WTC11 (cell line): ENCODE measurements around the gene IL10. TPM values are rescaled to one million over a fixed set of nuclear protein-coding genes. Genes with fewer than 3 reads are reported as not detected.

Experiments used
- ATAC-seq: fragments of 200-7000 bp; cut with Tn5 transposase; 2 replicates; pipeline ENCODE4 v1.10.0; 2021; ENCODE audit warnings: mild to moderate bottlenecking, moderate library complexity
- CTCF ChIA-PET: fragments of 300-600 bp; sonication (Branson Sonifier 250); formaldehyde crosslinking; loops from one replicate; lab custom pipeline; 2021; ENCODE audit warnings: antibody characterized with exemption; lab: Charles Lee
- POLR2A ChIA-PET: fragments of 350-600 bp; sonication (Branson Sonifier 250); formaldehyde crosslinking; loops from one replicate; lab custom pipeline; 2021; ENCODE audit warnings: antibody characterized with exemption; lab: Charles Lee
- DNase-seq: peaks from one replicate; pipeline ENCODE4 v3.0.0; 2021; ENCODE audit warnings: low spot score
- H3K27ac Mint-ChIP-seq: 2 replicates; pipeline ENCODE4 v1.8.0; 2021; ENCODE audit warnings: mixed read lengths
- H3K27me3 Mint-ChIP-seq: 2 replicates; pipeline ENCODE4 v1.8.0; 2021; ENCODE audit warnings: low read depth, mild to moderate bottlenecking, moderate library complexity, mixed read lengths
- H3K36me3 Mint-ChIP-seq: 2 replicates; pipeline ENCODE4 v1.8.0; 2021; ENCODE audit warnings: mixed read lengths
- H3K4me1 Mint-ChIP-seq: 2 replicates; pipeline ENCODE4 v1.8.0; 2022; ENCODE audit warnings: mixed read lengths
- H3K4me3 Mint-ChIP-seq: 2 replicates; pipeline ENCODE4 v1.8.0; 2021; ENCODE audit warnings: mild to moderate bottlenecking, moderate library complexity, mixed read lengths
- H3K9me3 Mint-ChIP-seq: 2 replicates; pipeline ENCODE4 v1.8.0; 2021; ENCODE audit warnings: mixed read lengths
- CREM ChIP-seq: sonication (generic); formaldehyde crosslinking; IDR thresholded peaks from 2 replicates; pipeline ENCODE4 v1.8.1; 2022; ENCODE audit warnings: mild to moderate bottlenecking, missing genetic modification reagents, moderate library complexity
- FOXP1 ChIP-seq: sonication (generic); formaldehyde crosslinking; IDR thresholded peaks from 2 replicates; pipeline ENCODE4 v1.8.0; 2022; ENCODE audit warnings: missing genetic modification reagents, mild to moderate bottlenecking, moderate library complexity, borderline replicate concordance
- JAZF1 ChIP-seq: fragments of 250-450 bp; sonication (Bioruptor Pico); IDR thresholded peaks from 2 replicates; pipeline ENCODE4 v1.9.0; 2021; ENCODE audit warnings: moderate library complexity, mild to moderate bottlenecking, inconsistent platforms
- JUN ChIP-seq: sonication (generic); formaldehyde crosslinking; IDR thresholded peaks from 2 replicates; pipeline ENCODE4 v1.8.0; 2023; ENCODE audit warnings: mild to moderate bottlenecking, missing genetic modification reagents
- MXD4 ChIP-seq: fragments of 250-450 bp; sonication (Bioruptor Pico); IDR thresholded peaks from 2 replicates; pipeline ENCODE4 v1.8.0; 2021; ENCODE audit warnings: mild to moderate bottlenecking, moderate library complexity, borderline replicate concordance
- TCF7 ChIP-seq: sonication (generic); formaldehyde crosslinking; IDR thresholded peaks from 2 replicates; pipeline ENCODE4 v1.8.0; 2022; ENCODE audit warnings: mild to moderate bottlenecking, low read depth, missing genetic modification reagents, moderate library complexity
- TEAD1 ChIP-seq: sonication (generic); formaldehyde crosslinking; IDR thresholded peaks from 2 replicates; pipeline ENCODE4 v1.8.0; 2022; ENCODE audit warnings: mild to moderate bottlenecking, missing genetic modification reagents
- ZBTB21 ChIP-seq: sonication (generic); formaldehyde crosslinking; IDR thresholded peaks from 2 replicates; pipeline ENCODE4 v1.8.1; 2023; ENCODE audit warnings: mild to moderate bottlenecking, missing genetic modification reagents, borderline replicate concordance
- ZNF121 ChIP-seq: sonication (generic); formaldehyde crosslinking; IDR thresholded peaks from 2 replicates; pipeline ENCODE4 v1.8.0; 2023; ENCODE audit warnings: missing genetic modification reagents
- ZNF263 ChIP-seq: sonication (generic); formaldehyde crosslinking; IDR thresholded peaks from 2 replicates; pipeline ENCODE4 v1.8.1; 2022; ENCODE audit warnings: low read depth, mild to moderate bottlenecking, moderate library complexity, missing genetic modification reagents
- ZNF416 ChIP-seq: fragments of 250-450 bp; sonication (Bioruptor Pico); IDR thresholded peaks from 2 replicates; pipeline ENCODE4 v1.9.0; 2021; ENCODE audit warnings: mild to moderate bottlenecking, inconsistent platforms
- total RNA-seq: library from RNA; stranded (reverse); gene quantifications from 3 replicates; pipeline ENCODE4 v1.2.3, GENCODE V29; 2021
- TF ChIP-seq, protein P1 (sequence below): sonication (generic); formaldehyde crosslinking; IDR thresholded peaks from 2 replicates; pipeline ENCODE4 v1.8.1; 2023; ENCODE audit warnings: mild to moderate bottlenecking, moderate library complexity, missing genetic modification reagents
- TF ChIP-seq, protein P2 (sequence below): sonication (generic); formaldehyde crosslinking; conservative IDR thresholded peaks from 2 replicates; pipeline ENCODE4 v1.8.1; 2022; ENCODE audit warnings: mild to moderate bottlenecking, missing genetic modification reagents
- TF ChIP-seq, protein P3 (sequence below): sonication (generic); formaldehyde crosslinking; IDR thresholded peaks from 2 replicates; pipeline ENCODE4 v1.8.1; 2023; ENCODE audit warnings: mild to moderate bottlenecking, missing genetic modification reagents
- TF ChIP-seq, protein P4 (sequence below): sonication (generic); formaldehyde crosslinking; IDR thresholded peaks from 2 replicates; pipeline ENCODE4 v1.8.0; 2023; ENCODE audit warnings: missing genetic modification reagents, mild to moderate bottlenecking, borderline replicate concordance
- TF ChIP-seq, protein P5 (sequence below): fragments of 250-450 bp; sonication (Bioruptor Pico); IDR thresholded peaks from 2 replicates; pipeline ENCODE4 v1.9.0; 2021; ENCODE audit warnings: moderate library complexity, mild to moderate bottlenecking, inconsistent platforms, borderline replicate concordance
- TF ChIP-seq, protein P6 (sequence below): sonication (generic); formaldehyde crosslinking; IDR thresholded peaks from 2 replicates; pipeline ENCODE4 v1.8.1; 2023; ENCODE audit warnings: mild to moderate bottlenecking, missing genetic modification reagents, moderate library complexity
- TF ChIP-seq, protein P7 (sequence below): fragments of 250-450 bp; sonication (Bioruptor Pico); IDR thresholded peaks from 2 replicates; pipeline ENCODE4 v1.9.0; 2021; ENCODE audit warnings: mild to moderate bottlenecking, borderline replicate concordance

Gene IL10
- total RNA-seq, 1 experiment from 2014 or later, result not detected

DNA sequence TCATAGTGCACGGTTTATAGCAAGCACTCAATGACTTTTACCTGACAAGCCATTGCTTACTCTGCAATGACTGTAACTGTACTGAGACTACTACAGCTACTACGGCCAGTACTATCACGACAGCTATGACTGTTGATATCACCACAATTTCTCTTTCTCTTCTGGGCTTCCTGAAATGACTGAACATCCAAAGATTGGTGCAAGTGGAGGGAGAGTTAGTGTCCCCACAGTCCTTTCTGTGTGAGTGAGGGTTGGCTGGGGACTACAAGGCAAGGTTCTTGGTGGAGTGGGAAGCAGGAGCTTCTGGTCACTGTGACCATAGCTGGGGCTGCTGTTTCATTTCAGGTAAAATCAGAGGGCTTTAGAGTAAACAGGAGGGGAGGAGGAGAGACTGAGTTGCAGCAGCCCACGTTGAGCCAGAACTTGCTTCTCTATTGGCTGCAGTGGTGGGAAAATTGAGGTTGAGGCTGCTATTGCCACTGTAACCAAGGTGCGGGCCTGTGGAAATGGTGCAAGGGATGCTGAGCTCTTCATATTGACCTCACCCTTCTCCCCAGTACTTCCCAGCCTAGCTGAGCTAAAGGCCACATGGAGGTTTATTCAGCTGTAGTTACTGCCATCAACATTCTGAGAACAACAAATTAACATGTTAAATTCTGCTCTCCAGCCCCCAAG lies 14.1 kb upstream of the IL10 start (continued):
- TF ChIP-seq, protein P1, sequence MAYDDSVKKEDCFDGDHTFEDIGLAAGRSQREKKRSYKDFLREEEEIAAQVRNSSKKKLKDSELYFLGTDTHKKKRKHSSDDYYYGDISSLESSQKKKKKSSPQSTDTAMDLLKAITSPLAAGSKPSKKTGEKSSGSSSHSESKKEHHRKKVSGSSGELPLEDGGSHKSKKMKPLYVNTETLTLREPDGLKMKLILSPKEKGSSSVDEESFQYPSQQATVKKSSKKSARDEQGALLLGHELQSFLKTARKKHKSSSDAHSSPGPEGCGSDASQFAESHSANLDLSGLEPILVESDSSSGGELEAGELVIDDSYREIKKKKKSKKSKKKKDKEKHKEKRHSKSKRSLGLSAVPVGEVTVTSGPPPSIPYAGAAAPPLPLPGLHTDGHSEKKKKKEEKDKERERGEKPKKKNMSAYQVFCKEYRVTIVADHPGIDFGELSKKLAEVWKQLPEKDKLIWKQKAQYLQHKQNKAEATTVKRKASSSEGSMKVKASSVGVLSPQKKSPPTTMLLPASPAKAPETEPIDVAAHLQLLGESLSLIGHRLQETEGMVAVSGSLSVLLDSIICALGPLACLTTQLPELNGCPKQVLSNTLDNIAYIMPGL, result no peak
- TF ChIP-seq, protein P2, sequence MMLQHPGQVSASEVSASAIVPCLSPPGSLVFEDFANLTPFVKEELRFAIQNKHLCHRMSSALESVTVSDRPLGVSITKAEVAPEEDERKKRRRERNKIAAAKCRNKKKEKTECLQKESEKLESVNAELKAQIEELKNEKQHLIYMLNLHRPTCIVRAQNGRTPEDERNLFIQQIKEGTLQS, result no peak

DNA sequence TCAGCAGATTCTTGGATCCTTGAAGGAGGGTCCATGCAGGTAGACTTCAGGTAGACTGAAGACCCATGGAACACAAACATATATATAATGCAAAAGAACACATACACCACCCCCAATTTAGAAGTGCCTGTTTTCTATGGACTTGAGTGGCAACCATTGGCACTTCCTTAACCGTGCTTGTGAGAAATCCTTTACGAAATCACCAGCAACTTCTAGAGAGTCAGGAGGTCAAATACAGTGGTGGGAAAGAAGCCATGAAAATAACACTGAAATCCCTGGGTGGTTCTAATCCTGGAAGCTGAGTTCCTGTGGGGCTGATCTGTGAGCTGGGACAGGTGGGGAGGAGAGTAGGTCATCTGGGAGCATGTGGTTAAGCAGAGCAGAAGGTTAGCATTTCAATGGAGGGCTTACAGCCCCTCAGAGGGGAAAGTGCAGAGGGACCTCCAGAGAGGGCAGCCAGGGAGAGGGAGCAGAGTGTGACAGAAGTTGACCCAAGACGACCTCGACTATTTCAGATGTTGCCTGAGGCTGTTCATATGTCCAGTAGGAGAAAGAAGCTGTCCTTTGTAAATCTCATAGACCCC lies 13.0 kb upstream of the IL10 start:
- no peak overlapping the region for H3K4me3 Mint-ChIP-seq
- no peak overlapping the region for H3K27ac Mint-ChIP-seq
- no peaks in the 10 kb centered on the region; the same call in 1 of the 2 replicates for H3K4me1 Mint-ChIP-seq
- ATAC-seq (peak; percentile 36; the same call in 1 of the 2 replicates), DNase-seq (no peak)
- TF ChIP-seq JAZF1 (no peak), TCF7 (CRISPR knock-in tag) (no peak), JUN (CRISPR knock-in tag) (no peak), ZNF416 (CRISPR knock-in tag) (no peak), ZNF121 (no peak), TEAD1 (CRISPR knock-in tag) (no peak), FOXP1 (no peak), CREM (CRISPR knock-in tag) (no peak)
- TF ChIP-seq, protein P3, sequence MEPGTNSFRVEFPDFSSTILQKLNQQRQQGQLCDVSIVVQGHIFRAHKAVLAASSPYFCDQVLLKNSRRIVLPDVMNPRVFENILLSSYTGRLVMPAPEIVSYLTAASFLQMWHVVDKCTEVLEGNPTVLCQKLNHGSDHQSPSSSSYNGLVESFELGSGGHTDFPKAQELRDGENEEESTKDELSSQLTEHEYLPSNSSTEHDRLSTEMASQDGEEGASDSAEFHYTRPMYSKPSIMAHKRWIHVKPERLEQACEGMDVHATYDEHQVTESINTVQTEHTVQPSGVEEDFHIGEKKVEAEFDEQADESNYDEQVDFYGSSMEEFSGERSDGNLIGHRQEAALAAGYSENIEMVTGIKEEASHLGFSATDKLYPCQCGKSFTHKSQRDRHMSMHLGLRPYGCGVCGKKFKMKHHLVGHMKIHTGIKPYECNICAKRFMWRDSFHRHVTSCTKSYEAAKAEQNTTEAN (CRISPR knock-in tag), result no peak
- TF ChIP-seq, protein P4, sequence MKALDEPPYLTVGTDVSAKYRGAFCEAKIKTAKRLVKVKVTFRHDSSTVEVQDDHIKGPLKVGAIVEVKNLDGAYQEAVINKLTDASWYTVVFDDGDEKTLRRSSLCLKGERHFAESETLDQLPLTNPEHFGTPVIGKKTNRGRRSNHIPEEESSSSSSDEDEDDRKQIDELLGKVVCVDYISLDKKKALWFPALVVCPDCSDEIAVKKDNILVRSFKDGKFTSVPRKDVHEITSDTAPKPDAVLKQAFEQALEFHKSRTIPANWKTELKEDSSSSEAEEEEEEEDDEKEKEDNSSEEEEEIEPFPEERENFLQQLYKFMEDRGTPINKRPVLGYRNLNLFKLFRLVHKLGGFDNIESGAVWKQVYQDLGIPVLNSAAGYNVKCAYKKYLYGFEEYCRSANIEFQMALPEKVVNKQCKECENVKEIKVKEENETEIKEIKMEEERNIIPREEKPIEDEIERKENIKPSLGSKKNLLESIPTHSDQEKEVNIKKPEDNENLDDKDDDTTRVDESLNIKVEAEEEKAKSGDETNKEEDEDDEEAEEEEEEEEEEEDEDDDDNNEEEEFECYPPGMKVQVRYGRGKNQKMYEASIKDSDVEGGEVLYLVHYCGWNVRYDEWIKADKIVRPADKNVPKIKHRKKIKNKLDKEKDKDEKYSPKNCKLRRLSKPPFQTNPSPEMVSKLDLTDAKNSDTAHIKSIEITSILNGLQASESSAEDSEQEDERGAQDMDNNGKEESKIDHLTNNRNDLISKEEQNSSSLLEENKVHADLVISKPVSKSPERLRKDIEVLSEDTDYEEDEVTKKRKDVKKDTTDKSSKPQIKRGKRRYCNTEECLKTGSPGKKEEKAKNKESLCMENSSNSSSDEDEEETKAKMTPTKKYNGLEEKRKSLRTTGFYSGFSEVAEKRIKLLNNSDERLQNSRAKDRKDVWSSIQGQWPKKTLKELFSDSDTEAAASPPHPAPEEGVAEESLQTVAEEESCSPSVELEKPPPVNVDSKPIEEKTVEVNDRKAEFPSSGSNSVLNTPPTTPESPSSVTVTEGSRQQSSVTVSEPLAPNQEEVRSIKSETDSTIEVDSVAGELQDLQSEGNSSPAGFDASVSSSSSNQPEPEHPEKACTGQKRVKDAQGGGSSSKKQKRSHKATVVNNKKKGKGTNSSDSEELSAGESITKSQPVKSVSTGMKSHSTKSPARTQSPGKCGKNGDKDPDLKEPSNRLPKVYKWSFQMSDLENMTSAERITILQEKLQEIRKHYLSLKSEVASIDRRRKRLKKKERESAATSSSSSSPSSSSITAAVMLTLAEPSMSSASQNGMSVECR, result no peak
- no peaks in the 10 kb centered on the region for H3K36me3 Mint-ChIP-seq
- ChIA-PET CTCF (interaction anchor here (0.8 to 1.5 kb wide), 2 partner anchors 24 kb away, joined by 3 read pairs; no protein-coding TSS in a partner anchor), POLR2A (no interaction called here)
- H3K27me3 Mint-ChIP-seq, result peaks cover 3% of the 10 kb centered on the region
- no peaks in the 10 kb centered on the region for H3K9me3 Mint-ChIP-seq

DNA sequence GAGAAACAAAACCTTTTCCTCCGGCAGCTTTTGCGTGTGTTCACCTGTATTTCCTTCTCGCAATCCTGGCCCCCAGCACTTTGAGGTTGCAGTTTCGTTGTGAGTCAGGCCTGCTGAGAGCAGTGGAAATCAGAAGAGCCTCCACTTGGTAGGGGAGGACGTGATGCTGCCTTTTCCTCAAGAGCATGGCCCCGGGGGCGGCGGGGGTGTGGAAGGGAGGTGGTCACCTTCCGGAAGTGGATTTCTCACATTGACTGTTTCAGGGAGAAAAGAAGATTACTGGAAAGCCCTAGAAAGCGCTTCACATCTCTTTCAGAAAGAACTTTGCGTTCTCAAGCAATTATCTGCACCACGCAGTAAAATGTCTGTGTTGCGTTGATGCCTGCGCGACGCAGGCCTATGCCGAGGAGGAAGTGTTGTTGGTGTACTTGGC lies 12.2 kb upstream of the IL10 start:
- no peaks in the 10 kb centered on the region; the same call in 1 of the 2 replicates for H3K4me1 Mint-ChIP-seq
- no peak for ATAC-seq
- CTCF ChIA-PET, result no interaction called here
- no peak for TF ChIP-seq ZBTB21 (CRISPR knock-in tag)
- TF ChIP-seq, protein P5, sequence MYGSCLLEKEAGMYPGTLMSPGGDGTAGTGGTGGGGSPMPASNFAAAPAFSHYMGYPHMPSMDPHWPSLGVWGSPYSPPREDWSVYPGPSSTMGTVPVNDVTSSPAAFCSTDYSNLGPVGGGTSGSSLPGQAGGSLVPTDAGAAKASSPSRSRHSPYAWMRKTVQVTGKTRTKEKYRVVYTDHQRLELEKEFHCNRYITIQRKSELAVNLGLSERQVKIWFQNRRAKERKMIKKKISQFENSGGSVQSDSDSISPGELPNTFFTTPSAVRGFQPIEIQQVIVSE, result no peak
- TF ChIP-seq, protein P6, sequence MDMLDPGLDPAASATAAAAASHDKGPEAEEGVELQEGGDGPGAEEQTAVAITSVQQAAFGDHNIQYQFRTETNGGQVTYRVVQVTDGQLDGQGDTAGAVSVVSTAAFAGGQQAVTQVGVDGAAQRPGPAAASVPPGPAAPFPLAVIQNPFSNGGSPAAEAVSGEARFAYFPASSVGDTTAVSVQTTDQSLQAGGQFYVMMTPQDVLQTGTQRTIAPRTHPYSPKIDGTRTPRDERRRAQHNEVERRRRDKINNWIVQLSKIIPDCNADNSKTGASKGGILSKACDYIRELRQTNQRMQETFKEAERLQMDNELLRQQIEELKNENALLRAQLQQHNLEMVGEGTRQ, result no peak
- TF ChIP-seq, protein P7, sequence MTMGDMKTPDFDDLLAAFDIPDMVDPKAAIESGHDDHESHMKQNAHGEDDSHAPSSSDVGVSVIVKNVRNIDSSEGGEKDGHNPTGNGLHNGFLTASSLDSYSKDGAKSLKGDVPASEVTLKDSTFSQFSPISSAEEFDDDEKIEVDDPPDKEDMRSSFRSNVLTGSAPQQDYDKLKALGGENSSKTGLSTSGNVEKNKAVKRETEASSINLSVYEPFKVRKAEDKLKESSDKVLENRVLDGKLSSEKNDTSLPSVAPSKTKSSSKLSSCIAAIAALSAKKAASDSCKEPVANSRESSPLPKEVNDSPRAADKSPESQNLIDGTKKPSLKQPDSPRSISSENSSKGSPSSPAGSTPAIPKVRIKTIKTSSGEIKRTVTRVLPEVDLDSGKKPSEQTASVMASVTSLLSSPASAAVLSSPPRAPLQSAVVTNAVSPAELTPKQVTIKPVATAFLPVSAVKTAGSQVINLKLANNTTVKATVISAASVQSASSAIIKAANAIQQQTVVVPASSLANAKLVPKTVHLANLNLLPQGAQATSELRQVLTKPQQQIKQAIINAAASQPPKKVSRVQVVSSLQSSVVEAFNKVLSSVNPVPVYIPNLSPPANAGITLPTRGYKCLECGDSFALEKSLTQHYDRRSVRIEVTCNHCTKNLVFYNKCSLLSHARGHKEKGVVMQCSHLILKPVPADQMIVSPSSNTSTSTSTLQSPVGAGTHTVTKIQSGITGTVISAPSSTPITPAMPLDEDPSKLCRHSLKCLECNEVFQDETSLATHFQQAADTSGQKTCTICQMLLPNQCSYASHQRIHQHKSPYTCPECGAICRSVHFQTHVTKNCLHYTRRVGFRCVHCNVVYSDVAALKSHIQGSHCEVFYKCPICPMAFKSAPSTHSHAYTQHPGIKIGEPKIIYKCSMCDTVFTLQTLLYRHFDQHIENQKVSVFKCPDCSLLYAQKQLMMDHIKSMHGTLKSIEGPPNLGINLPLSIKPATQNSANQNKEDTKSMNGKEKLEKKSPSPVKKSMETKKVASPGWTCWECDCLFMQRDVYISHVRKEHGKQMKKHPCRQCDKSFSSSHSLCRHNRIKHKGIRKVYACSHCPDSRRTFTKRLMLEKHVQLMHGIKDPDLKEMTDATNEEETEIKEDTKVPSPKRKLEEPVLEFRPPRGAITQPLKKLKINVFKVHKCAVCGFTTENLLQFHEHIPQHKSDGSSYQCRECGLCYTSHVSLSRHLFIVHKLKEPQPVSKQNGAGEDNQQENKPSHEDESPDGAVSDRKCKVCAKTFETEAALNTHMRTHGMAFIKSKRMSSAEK (CRISPR knock-in tag), result no peak
- no peak for TF ChIP-seq ZNF263 (CRISPR knock-in tag)
- TF ChIP-seq MXD4 (CRISPR knock-in tag), result no peak

More for the DNA sequence above, 12.2 kb upstream of the IL10 start:
- DNase-seq, result no peak
- H3K27ac Mint-ChIP-seq, result no peak overlapping the region
- H3K4me3 Mint-ChIP-seq, result no peak overlapping the region
- no peaks in the 10 kb centered on the region for H3K36me3 Mint-ChIP-seq
- no peaks in the 10 kb centered on the region for H3K9me3 Mint-ChIP-seq
- peaks cover 3% of the 10 kb centered on the region for H3K27me3 Mint-ChIP-seq
- POLR2A ChIA-PET, result no interaction called here
